Activated B cell treated with CpG ODN at 0.5 μM for 24 hours (primary cell): ENCODE data around the gene SEPTIN5. TPM values are rescaled to one million over a fixed set of nuclear protein-coding genes. Genes with fewer than 3 reads are reported as not detected.

Experiments
- ATAC-seq: fragments of 200-7000 bp; cut with Tn5 transposase; one replicate; pipeline ENCODE4 v1.10.0; 2021; ENCODE audit warnings: low read depth, mild to moderate bottlenecking, moderate library complexity
- CTCF ChIA-PET: fragments of 350-600 bp; sonication (Branson Sonifier 250); formaldehyde crosslinking; loops from one replicate; lab custom pipeline; 2021; ENCODE audit warnings: antibody characterized with exemption; lab: Charles Lee
- POLR2A ChIA-PET: fragments of 350-600 bp; sonication (Branson Sonifier 250); formaldehyde crosslinking; loops from one replicate; lab custom pipeline; 2021; ENCODE audit warnings: antibody characterized with exemption; lab: Charles Lee
- DNase-seq: peaks from one replicate; pipeline ENCODE4 v3.0.0; 2022
- H3K27ac Mint-ChIP-seq: one replicate; pipeline ENCODE4 v1.8.0; 2020; ENCODE audit warnings: mixed read lengths
- H3K27me3 Mint-ChIP-seq: one replicate; pipeline ENCODE4 v1.8.0; 2021; ENCODE audit warnings: mixed read lengths
- H3K36me3 Mint-ChIP-seq: one replicate; pipeline ENCODE4 v1.8.0; 2021; ENCODE audit warnings: low read depth, mixed read lengths
- H3K4me1 Mint-ChIP-seq: one replicate; pipeline ENCODE4 v1.8.0; 2021; ENCODE audit warnings: mixed read lengths
- H3K4me3 Mint-ChIP-seq: one replicate; pipeline ENCODE4 v1.8.0; 2020; ENCODE audit warnings: mild to moderate bottlenecking, mixed read lengths
- H3K9me3 Mint-ChIP-seq: one replicate; pipeline ENCODE4 v1.8.0; 2020; ENCODE audit warnings: mixed read lengths
- intact Hi-C: fragments of 100-400 bp; cut with micrococcal nuclease; formaldehyde crosslinking; loops from one replicate; pipeline ENCODE4 v1.15.1; 2024
- total RNA-seq: library from RNA; stranded (reverse); gene quantifications from 2 replicates; pipeline ENCODE4 v1.2.3, GENCODE V29; 2022
- TF ChIP-seq, protein P1 (sequence below): fragments of 200-600 bp; IDR thresholded peaks from one replicate; pipeline ENCODE4 v1.8.0; 2022; ENCODE audit warnings: antibody characterized with exemption, mild to moderate bottlenecking

SEPTIN5 gene
- total RNA-seq, 1 donor from 2014 or later: not detected

DNA sequence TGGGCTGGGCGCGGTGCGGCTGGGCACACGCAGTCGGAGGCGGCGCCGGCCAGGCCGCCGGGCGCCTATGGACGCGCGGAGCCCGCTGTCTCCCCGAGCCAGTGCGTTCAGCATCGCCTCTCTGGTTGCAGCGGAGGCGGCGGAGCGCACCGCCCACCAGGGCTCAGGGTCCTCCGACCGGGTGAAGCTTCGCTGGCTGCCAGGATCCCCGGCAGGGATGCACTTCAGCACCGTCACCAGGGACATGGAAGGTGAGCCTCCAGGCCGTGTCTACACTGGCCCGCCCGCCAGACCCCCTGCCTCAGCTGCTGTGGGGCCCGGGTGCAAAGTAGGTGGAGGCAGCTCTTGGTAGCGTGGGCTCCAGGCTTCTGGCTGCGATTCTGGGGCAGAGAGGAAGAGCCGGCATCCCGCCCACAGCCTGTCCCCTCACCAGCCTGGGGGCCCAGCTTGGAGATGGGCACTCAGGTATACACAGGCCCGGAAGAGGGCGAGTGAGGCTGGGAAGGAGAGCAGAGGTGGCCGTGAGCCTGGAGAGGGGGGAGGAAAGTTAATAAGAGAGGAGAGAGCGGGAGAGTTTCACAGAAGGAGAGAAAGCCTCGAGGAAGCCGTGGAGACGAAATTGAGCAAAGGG lies 45.2 kb downstream of the SEPTIN5 start:
- no peak overlapping the region for H3K27ac Mint-ChIP-seq
- intact Hi-C loops: loop anchor here (5.0 kb wide), 1 partner anchor 98 kb away; no protein-coding TSS in a partner anchor

DNA sequence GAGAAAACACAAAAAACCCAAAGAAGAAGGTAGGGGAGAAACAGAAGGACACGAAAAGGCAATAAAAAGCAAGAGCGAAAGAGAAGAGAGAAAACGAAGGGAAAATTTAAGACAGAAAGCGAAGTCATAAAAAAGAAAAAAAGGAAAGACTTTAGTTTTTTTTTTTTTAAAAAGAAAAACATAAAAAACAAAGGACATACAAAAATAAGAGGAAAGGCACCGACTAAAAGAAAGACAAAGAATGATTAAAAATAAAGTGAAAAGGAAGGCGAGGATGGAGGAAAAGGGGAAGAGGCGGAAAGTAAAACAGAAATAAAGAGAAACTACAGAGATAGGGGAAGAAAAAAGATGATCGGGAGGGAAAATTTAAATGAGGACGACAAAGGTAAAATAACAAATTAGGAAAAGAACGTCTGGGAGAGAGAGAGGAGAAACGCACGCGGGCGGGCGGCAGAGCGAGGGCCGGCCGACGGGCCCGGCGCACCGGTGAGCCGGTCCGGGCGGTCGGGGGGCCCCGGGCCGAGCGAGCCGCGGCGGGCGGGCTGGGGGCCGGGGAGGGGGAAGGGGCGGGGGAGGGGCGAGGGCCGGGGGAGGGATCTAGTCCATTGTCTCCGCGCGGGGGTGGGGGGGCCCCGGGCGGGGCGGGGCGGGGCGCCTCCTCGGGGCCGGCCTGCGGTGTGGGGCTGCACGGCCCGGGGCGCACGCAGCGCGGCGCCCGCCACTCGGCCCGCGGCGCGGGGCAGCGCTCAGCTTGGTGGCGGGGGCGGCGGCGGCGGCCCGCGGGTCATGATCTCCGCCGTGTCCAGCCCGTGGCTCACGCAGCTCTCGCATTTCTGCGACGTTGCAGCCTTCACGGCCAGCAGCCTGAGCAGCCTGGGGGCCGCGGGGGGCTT lies 46.0 kb downstream of the SEPTIN5 start, which contains the start of gene TBX1:
TBX1 (plus strand) TSS at position 721 of the 893 bp plus-strand sequence; CDS start at position 787, 66 bp downstream.
- TF ChIP-seq, protein P1, sequence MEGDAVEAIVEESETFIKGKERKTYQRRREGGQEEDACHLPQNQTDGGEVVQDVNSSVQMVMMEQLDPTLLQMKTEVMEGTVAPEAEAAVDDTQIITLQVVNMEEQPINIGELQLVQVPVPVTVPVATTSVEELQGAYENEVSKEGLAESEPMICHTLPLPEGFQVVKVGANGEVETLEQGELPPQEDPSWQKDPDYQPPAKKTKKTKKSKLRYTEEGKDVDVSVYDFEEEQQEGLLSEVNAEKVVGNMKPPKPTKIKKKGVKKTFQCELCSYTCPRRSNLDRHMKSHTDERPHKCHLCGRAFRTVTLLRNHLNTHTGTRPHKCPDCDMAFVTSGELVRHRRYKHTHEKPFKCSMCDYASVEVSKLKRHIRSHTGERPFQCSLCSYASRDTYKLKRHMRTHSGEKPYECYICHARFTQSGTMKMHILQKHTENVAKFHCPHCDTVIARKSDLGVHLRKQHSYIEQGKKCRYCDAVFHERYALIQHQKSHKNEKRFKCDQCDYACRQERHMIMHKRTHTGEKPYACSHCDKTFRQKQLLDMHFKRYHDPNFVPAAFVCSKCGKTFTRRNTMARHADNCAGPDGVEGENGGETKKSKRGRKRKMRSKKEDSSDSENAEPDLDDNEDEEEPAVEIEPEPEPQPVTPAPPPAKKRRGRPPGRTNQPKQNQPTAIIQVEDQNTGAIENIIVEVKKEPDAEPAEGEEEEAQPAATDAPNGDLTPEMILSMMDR: no peak
- Mint-ChIP-seq H3K4me3 (peak within 1 kb of the TSS; percentile 81), H3K36me3 (no peaks in the 10 kb centered on the region), H3K9me3 (no peaks in the 10 kb centered on the region), H3K4me1 (peaks cover 32% of the 10 kb centered on the region), H3K27me3 (peaks cover 47% of the 10 kb centered on the region), H3K27ac (no peak within 1 kb of the TSS)
- ChIA-PET CTCF (no interaction called here), POLR2A (no interaction called here)
- intact Hi-C loops: no loop called here
- ATAC-seq: no peak
- DNase-seq: no peak

More for the DNA sequence above, 45.2 kb downstream of the SEPTIN5 start:
- ChIA-PET CTCF (no interaction called here), POLR2A (no interaction called here)
- no peak for DNase-seq
- Mint-ChIP-seq H3K36me3 (no peaks in the 10 kb centered on the region), H3K27me3 (peaks cover 44% of the 10 kb centered on the region), H3K9me3 (no peaks in the 10 kb centered on the region), H3K4me1 (peaks cover 32% of the 10 kb centered on the region), H3K4me3 (peak overlapping the region; percentile 81)
- TF ChIP-seq, protein P1: no peak
- ATAC-seq: no peak

DNA sequence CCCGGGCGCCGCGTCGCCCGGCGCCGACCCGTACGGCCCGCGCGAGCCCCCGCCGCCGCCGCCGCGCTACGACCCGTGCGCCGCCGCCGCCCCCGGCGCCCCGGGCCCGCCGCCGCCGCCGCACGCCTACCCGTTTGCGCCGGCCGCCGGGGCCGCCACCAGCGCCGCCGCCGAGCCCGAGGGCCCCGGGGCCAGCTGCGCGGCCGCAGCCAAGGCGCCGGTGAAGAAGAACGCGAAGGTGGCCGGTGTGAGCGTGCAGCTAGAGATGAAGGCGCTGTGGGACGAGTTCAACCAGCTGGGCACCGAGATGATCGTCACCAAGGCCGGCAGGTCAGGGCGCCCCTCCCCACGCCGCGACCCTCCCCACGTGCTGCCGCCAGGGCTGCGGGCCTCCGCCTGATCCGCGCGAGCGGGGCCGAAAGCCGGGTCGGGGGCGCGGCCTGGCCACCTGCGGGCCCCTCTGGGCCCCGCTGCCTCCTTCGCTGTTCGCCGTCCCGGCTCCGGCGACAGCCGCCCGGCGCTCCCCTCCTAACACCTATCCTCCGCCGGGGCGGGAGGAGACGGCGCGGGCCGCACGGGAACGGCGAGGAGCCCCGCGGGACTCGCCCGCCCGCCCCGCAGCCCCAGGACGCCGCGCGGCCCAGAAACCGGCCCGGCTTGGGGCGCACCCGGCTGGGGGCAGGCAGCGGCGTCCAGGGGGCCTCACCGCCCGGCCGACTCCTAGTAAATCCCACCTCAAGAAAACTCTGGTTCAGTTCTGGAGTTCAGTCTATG lies 46.8 kb downstream of the SEPTIN5 start:
- Mint-ChIP-seq H3K4me1 (peaks cover 29% of the 10 kb centered on the region), H3K27me3 (peaks cover 45% of the 10 kb centered on the region), H3K36me3 (no peaks in the 10 kb centered on the region), H3K27ac (no peak overlapping the region), H3K4me3 (peak overlapping the region; percentile 67), H3K9me3 (no peaks in the 10 kb centered on the region)
- intact Hi-C loops: no loop called here
- TF ChIP-seq, protein P1: no peak
- CTCF ChIA-PET: no interaction called here
- POLR2A ChIA-PET: no interaction called here
- DNase-seq: no peak
- ATAC-seq: no peak

DNA sequence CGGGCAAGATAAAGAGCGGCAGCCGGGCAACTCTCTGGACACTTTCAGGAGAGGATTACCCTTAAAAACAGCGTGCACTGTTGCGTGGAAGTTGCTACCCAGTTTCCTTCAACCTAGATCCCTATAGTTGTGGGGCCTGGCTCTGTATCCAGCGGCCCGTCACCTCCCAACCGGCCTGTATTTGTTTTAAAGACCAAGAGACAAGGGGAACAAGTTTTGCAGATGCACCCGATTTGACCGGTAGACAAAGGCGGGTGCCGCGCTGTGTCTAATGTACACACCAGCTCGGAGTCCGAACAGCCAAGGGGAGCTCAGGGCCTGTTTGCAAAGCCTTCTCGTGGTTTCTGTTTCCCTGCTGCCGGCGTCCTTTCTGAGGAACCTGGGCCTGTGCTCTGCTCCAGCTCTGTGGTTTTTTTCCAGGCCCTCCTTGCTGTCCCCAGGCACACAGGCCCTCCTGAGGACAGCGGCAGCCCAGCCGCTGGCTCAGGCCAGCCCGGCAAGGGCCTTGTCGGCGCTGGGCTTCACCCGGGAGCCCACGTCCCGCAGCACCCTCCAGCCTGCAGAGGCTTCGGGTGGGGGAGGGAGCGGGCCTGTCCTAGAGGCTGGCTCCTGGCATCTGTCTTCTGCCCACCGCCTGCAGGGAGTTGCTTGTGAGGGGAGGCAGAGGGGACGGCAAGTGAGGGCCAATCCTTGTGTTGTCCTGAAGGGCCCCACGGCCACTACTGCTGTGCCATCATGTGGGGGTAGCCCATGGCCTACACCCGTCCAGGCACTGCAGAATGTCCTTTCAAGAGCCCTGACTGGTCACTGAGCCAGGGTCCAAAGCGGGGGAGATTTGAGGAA lies 47.6 kb downstream of the SEPTIN5 start:
- ChIA-PET CTCF (no interaction called here), POLR2A (no interaction called here)
- DNase-seq (no peak), ATAC-seq (no peak)
- Mint-ChIP-seq H3K4me1 (peaks cover 25% of the 10 kb centered on the region), H3K9me3 (no peaks in the 10 kb centered on the region), H3K36me3 (no peaks in the 10 kb centered on the region), H3K4me3 (peak overlapping the region; percentile 67), H3K27me3 (peaks cover 42% of the 10 kb centered on the region), H3K27ac (no peak overlapping the region)
- TF ChIP-seq, protein P1: no peak
- intact Hi-C loops: no loop called here
